ENCODE data around the gene PPM1F.

GRCh38 chr22:21960200-21961126 lies 7.8 kb upstream of the PPM1F start:
- TF ChIP-seq, protein P1, sequence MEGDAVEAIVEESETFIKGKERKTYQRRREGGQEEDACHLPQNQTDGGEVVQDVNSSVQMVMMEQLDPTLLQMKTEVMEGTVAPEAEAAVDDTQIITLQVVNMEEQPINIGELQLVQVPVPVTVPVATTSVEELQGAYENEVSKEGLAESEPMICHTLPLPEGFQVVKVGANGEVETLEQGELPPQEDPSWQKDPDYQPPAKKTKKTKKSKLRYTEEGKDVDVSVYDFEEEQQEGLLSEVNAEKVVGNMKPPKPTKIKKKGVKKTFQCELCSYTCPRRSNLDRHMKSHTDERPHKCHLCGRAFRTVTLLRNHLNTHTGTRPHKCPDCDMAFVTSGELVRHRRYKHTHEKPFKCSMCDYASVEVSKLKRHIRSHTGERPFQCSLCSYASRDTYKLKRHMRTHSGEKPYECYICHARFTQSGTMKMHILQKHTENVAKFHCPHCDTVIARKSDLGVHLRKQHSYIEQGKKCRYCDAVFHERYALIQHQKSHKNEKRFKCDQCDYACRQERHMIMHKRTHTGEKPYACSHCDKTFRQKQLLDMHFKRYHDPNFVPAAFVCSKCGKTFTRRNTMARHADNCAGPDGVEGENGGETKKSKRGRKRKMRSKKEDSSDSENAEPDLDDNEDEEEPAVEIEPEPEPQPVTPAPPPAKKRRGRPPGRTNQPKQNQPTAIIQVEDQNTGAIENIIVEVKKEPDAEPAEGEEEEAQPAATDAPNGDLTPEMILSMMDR (conservative IDR thresholded peaks at IDR 0.05 in 1 of 2, IDR thresholded peaks at IDR 0.05 in 1 of 2; ENCODE audit: low read depth in 1 of 2, low read length in 2 of 2): no peak
- TF ChIP-seq EZH2 (IDR thresholded peaks at IDR 0.05; ENCODE audit: low read length, missing control alignments): no peak
